HG03103 (cell line): ENCODE results near the gene OSBPL5.
"Not testable (repeated sequence)": the region's sequence is repeated elsewhere in the genome, so short reads cannot be mapped to it uniquely, and the experiment has no call there.

Experiments used
- ATAC-seq: cut with Tn5 transposase; IDR thresholded peaks from one replicate; pipeline ENCODE4 v1.9.1; 2021; ENCODE audit warnings: low read depth; ENCODE audit not compliant: unreplicated experiment

OSBPL5 gene

GRCh38 chr11:3063432-3063831, 101.7 kb downstream of the OSBPL5 start:
- not testable (repeated sequence) for ATAC-seq

- ATAC-seq, result no peak
Measured at GRCh38 chr11:3060436-3061025, 104.6 kb downstream of the OSBPL5 start.

- ATAC-seq, result no peak
Measured at GRCh38 chr11:3058753-3059664, 106.1 kb downstream of the OSBPL5 start.

- peak; percentile 95 for ATAC-seq
Measured at GRCh38 chr11:3057069-3057963, 107.8 kb downstream of the OSBPL5 start, which contains the start of gene CARS1. CARS1 (minus strand) TSS chr11:3057423; CDS start chr11:3057367, 56 bp downstream.

GRCh38 chr11:3056296-3057068, 108.6 kb downstream of the OSBPL5 start:
- no peak for ATAC-seq

GRCh38 chr11:3055891-3056290, 109.2 kb downstream of the OSBPL5 start:
- no peak for ATAC-seq

- no peak for ATAC-seq
Measured at GRCh38 chr11:3052567-3052966, 112.5 kb downstream of the OSBPL5 start.

GRCh38 chr11:3052109-3052479, 113.0 kb downstream of the OSBPL5 start:
- ATAC-seq, result no peak

- no peak for ATAC-seq
Measured at GRCh38 chr11:3051196-3052108, 113.7 kb downstream of the OSBPL5 start.

GRCh38 chr11:3050386-3051195, 114.5 kb downstream of the OSBPL5 start:
- no peak for ATAC-seq

GRCh38 chr11:3049430-3050243, 115.5 kb downstream of the OSBPL5 start:
- peak; percentile 86 for ATAC-seq

GRCh38 chr11:3047637-3048036, 117.5 kb downstream of the OSBPL5 start:
- ATAC-seq, result no peak

GRCh38 chr11:3046641-3047040, 118.5 kb downstream of the OSBPL5 start:
- no peak for ATAC-seq

- no peak for ATAC-seq
Measured at GRCh38 chr11:3046190-3046589, 118.9 kb downstream of the OSBPL5 start.

- ATAC-seq, result no peak
Measured at GRCh38 chr11:3044915-3045314, 120.2 kb downstream of the OSBPL5 start.

GRCh38 chr11:3044004-3044403, 121.1 kb downstream of the OSBPL5 start:
- no peak for ATAC-seq

- ATAC-seq, result no peak
Measured at GRCh38 chr11:3043315-3043871, 121.7 kb downstream of the OSBPL5 start.
